CD14-positive monocyte (primary cell): ENCODE results near the gene KCNMA1. TPM values are rescaled to one million over a fixed set of nuclear protein-coding genes. Genes with fewer than 3 reads are reported as not detected.

ENCODE experiments used
- DNase-seq, 3 donors: peaks; one replicate each; pipeline ENCODE4 v3.0.0-alpha.2; 2011 to 2022
- H2AFZ ChIP-seq: 2 replicates; pipeline ENCODE4 v1.6.0; 2012; ENCODE audit warnings: mild to moderate bottlenecking, low read depth, low read length, inconsistent platforms; ENCODE audit not compliant: insufficient read depth, poor library complexity, severe bottlenecking
- H3K27ac ChIP-seq, 2 donors: 1 replicate in 1 of 2; 2 replicates in 1 of 2; pipeline ENCODE4 v1.5.1; 2012 to 2013; ENCODE audit warnings: low read length in 2 of 2, control low read depth in 1 of 2, inconsistent platforms in 1 of 2, low read depth in 1 of 2, mild to moderate bottlenecking in 1 of 2
- H3K27me3 ChIP-seq, 2 donors: one replicate each; pipeline versions ENCODE4 v1.6.0 to v1.6.1; 2011 to 2013; ENCODE audit warnings: low read length in 2 of 2; ENCODE audit not compliant: control insufficient read depth in 2 of 2, insufficient read depth in 2 of 2
- H3K36me3 ChIP-seq, 2 donors: replicated peaks in 1 of 2; 1 replicate in 1 of 2; 2 replicates in 1 of 2; pipeline versions ENCODE4 v1.5.1 to v1.6.1; 2012 to 2013; ENCODE audit warnings: low read length in 2 of 2, control low read depth in 1 of 2, inconsistent platforms in 1 of 2, mild to moderate bottlenecking in 1 of 2; ENCODE audit not compliant: insufficient read depth in 2 of 2, control insufficient read depth in 1 of 2
- H3K4me1 ChIP-seq, 2 donors: 1 replicate in 1 of 2; 2 replicates in 1 of 2; pipeline versions ENCODE4 v1.5.1 to v1.6.1; 2012 to 2013; ENCODE audit warnings: low read length in 2 of 2, control low read depth in 1 of 2, inconsistent platforms in 1 of 2, mild to moderate bottlenecking in 1 of 2, moderate library complexity in 1 of 2; ENCODE audit not compliant: insufficient read depth in 2 of 2, control insufficient read depth in 1 of 2
- H3K4me2 ChIP-seq: replicated peaks from 2 replicates; pipeline ENCODE3; 2012; ENCODE audit warnings: low read length, moderate library complexity, mild to moderate bottlenecking; ENCODE audit not compliant: poor library complexity, severe bottlenecking; ENCODE audit errors: extremely low read depth
- H3K4me3 ChIP-seq, 3 experiments: fragments of 200-600 bp in 1 of 3; sonication (generic) in 1 of 3; replicated peaks in 1 of 3; 1 replicate in 2 of 3; 2 replicates in 1 of 3; pipeline ENCODE4 v1.5.1; 2011 to 2013; ENCODE audit warnings: low read length in 3 of 3, mild to moderate bottlenecking in 3 of 3, control low read depth in 2 of 3, low read depth in 2 of 3, inconsistent platforms in 1 of 3, moderate library complexity in 1 of 3
- H3K79me2 ChIP-seq: 2 replicates; pipeline ENCODE4 v1.6.0; 2012; ENCODE audit warnings: mild to moderate bottlenecking, control low read depth, inconsistent platforms, low read length, moderate library complexity; ENCODE audit not compliant: insufficient read depth
- H3K9ac ChIP-seq: 2 replicates; pipeline ENCODE4 v1.6.0; 2017; ENCODE audit warnings: low read length, mild to moderate bottlenecking; ENCODE audit not compliant: insufficient read depth, poor library complexity, severe bottlenecking
- H3K9me3 ChIP-seq, 2 donors: replicated peaks in 1 of 2; 1 replicate in 1 of 2; 2 replicates in 1 of 2; pipeline versions ENCODE4 v1.5.1 to v1.6.1; 2012 to 2013; ENCODE audit warnings: low read length in 2 of 2, control low read depth in 1 of 2; ENCODE audit not compliant: control insufficient read depth in 1 of 2, insufficient read depth in 1 of 2
- H4K20me1 ChIP-seq: 2 replicates; pipeline ENCODE4 v1.6.0; 2012; ENCODE audit warnings: mild to moderate bottlenecking, low read length, control low read depth, moderate library complexity; ENCODE audit not compliant: insufficient read depth
- H3K27ac Mint-ChIP-seq, 7 donors: one replicate each; pipeline ENCODE4 v1.8.0; 2020; ENCODE audit warnings: mild to moderate bottlenecking in 7 of 7, mixed read lengths in 7 of 7, moderate library complexity in 6 of 7, inconsistent platforms in 2 of 7
- H3K27me3 Mint-ChIP-seq, 3 donors: one replicate each; pipeline ENCODE4 v1.8.0; 2021 to 2022; ENCODE audit warnings: low read depth in 3 of 3, mild to moderate bottlenecking in 3 of 3, mixed read lengths in 3 of 3, moderate library complexity in 3 of 3, inconsistent platforms in 1 of 3
- H3K36me3 Mint-ChIP-seq, 2 donors: one replicate each; pipeline ENCODE4 v1.8.0; 2020; ENCODE audit warnings: mixed read lengths in 2 of 2, inconsistent platforms in 1 of 2, mild to moderate bottlenecking in 1 of 2
- H3K4me1 Mint-ChIP-seq: one replicate; pipeline ENCODE4 v1.8.0; 2020; ENCODE audit warnings: mild to moderate bottlenecking, mixed read lengths
- H3K4me3 Mint-ChIP-seq, 2 donors: one replicate each; pipeline ENCODE4 v1.8.0; 2020; ENCODE audit warnings: mild to moderate bottlenecking in 2 of 2, mixed read lengths in 2 of 2, moderate library complexity in 1 of 2
- H3K9me3 Mint-ChIP-seq, 7 donors: one replicate each; pipeline ENCODE4 v1.8.0; 2020 to 2022; ENCODE audit warnings: mixed read lengths in 7 of 7, mild to moderate bottlenecking in 6 of 7, moderate library complexity in 6 of 7, inconsistent platforms in 2 of 7
- CTCF ChIP-seq: fragments of 200-600 bp; IDR thresholded peaks from one replicate; pipeline ENCODE4 v1.8.0; 2022; ENCODE audit warnings: antibody characterized with exemption, mild to moderate bottlenecking
- WGBS: methylation state at CpG from one replicate; pipeline ENCODE4 v1.1.5; 2013; ENCODE audit warnings: missing lambda C conversion rate; ENCODE audit not compliant: insufficient coverage; 5-methylcytosine and 5-hydroxymethylcytosine counted together
- intact Hi-C, 2 donors: fragments of 100-400 bp; cut with micrococcal nuclease; formaldehyde crosslinking; loops; one replicate each; pipeline versions ENCODE4 v1.15.0 to v1.15.1; 2023
- polyA plus RNA-seq, 3 donors: library from polyadenylated mRNA; depleted of rRNA in 1 of 3; unstranded in 2 of 3; stranded (reverse) in 1 of 3; fragments of 300-500 nt in 2 of 3; fragments of >200 nt in 1 of 3; fragmentation: Illumina TruSeq in 2 of 3; gene quantifications; 1 replicate in 2 of 3; 2 replicates in 1 of 3; pipeline ENCODE4 v1.2.3, GENCODE V29; 2012 to 2021

KCNMA1 gene
- polyA plus RNA-seq, 3 donors: 0.11 to 1.0 TPM; not detected in 1

- H3K4me1 ChIP-seq: peaks cover 54 to 56% of the 10 kb centered on the region in 2 donors
- no peaks in the 10 kb centered on the region for H3K27me3 ChIP-seq
- Mint-ChIP-seq H3K9me3 (peaks cover 0 to 3% (median 0%) of the 10 kb centered on the region in 7 donors), H3K4me1 (peaks cover 54% of the 10 kb centered on the region), H3K36me3 (peaks cover 0 to 2% of the 10 kb centered on the region in 2 donors), H3K27me3 (no peaks in the 10 kb centered on the region), H3K27ac (peak overlapping the region; percentile 87 to 97 (median 93)), H3K4me3 (peak overlapping the region; percentile 52 to 75)
- H3K4me3 ChIP-seq: peak overlapping the region in 1 of 3 experiments; percentile 52
- H3K79me2 ChIP-seq: no peaks in the 10 kb centered on the region
- WGBS: no CpG with 5 or more reads among the region's 1 CpG
- H4K20me1 ChIP-seq: no peaks in the 10 kb centered on the region
- H3K27ac ChIP-seq: peak overlapping the region; percentile 59 to 78
- peak overlapping the region; percentile 22 for H2AFZ ChIP-seq
- H3K4me2 ChIP-seq: peak overlapping the region; percentile 70
- H3K36me3 ChIP-seq: no peaks in the 10 kb centered on the region
- no peak overlapping the region for H3K9ac ChIP-seq
- DNase-seq: peak; percentile 79 to 95 (median 92)
- intact Hi-C loops: no loop called here
- no peaks in the 10 kb centered on the region for H3K9me3 ChIP-seq
- TF ChIP-seq CTCF: no peak
These were observed 391.7 kb downstream of the KCNMA1 start for GRCh38 chr10:77245953-77246352.

GRCh38 chr10:77244746-77245145, 392.9 kb downstream of the KCNMA1 start:
- Histone ChIP-seq H3K27me3 (no peaks in the 10 kb centered on the region), H3K4me2 (peak overlapping the region; percentile 32), H3K27ac (peak overlapping the region in 1 of 2 donors; percentile 78), H3K9me3 (no peaks in the 10 kb centered on the region), H3K4me3 (peak overlapping the region in 1 of 3 experiments; percentile 27), H3K79me2 (no peaks in the 10 kb centered on the region), H3K9ac (no peak overlapping the region), H4K20me1 (no peaks in the 10 kb centered on the region), H2AFZ (no peak overlapping the region), H3K4me1 (peaks cover 54 to 56% of the 10 kb centered on the region in 2 donors), H3K36me3 (no peaks in the 10 kb centered on the region)
- Mint-ChIP-seq H3K27me3 (no peaks in the 10 kb centered on the region), H3K27ac (peak overlapping the region in 6 of 7 donors; percentile 82 to 96 (median 91)), H3K36me3 (peaks cover 0 to 2% of the 10 kb centered on the region in 2 donors), H3K4me1 (peaks cover 54% of the 10 kb centered on the region), H3K4me3 (no peak overlapping the region), H3K9me3 (peaks cover 0 to 3% (median 0%) of the 10 kb centered on the region in 7 donors)
- no peak for DNase-seq
- intact Hi-C loops: no loop called here
- WGBS: 100% methylated on average over 1 of the region's 2 CpGs
- no peak for TF ChIP-seq CTCF
